Ectodermal cell (in vitro differentiated cells): ENCODE measurements around the gene IFITM1.

Source experiments
- H3K27ac ChIP-seq: 2 replicates; pipeline ENCODE4 v1.7.0; 2013; ENCODE audit warnings: mild to moderate bottlenecking, low read depth, low read length; ENCODE audit not compliant: insufficient read depth, poor library complexity, severe bottlenecking
- H3K27me3 ChIP-seq: 2 replicates; pipeline ENCODE4 v1.7.0; 2013; ENCODE audit warnings: mild to moderate bottlenecking, low read length; ENCODE audit not compliant: insufficient read depth, control insufficient read depth, poor library complexity, severe bottlenecking
- H3K36me3 ChIP-seq: one replicate; pipeline ENCODE4 v1.7.0; 2013; ENCODE audit warnings: low read length; ENCODE audit not compliant: control insufficient read depth, insufficient read depth
- H3K4me1 ChIP-seq: one replicate; pipeline ENCODE4 v1.7.0; 2013; ENCODE audit warnings: low read length; ENCODE audit not compliant: control insufficient read depth, insufficient read depth
- H3K4me3 ChIP-seq: 2 replicates; pipeline ENCODE4 v1.7.0; 2013; ENCODE audit warnings: low read depth, low read length, control low read depth; ENCODE audit not compliant: insufficient read depth
- H3K9me3 ChIP-seq: 2 replicates; pipeline ENCODE4 v1.7.0; 2013; ENCODE audit warnings: mild to moderate bottlenecking, low read length, moderate library complexity; ENCODE audit not compliant: control insufficient read depth
- WGBS, 2 experiments: methylation state at CpG; one replicate each; pipeline ENCODE4 v1.1.7; 2013; ENCODE audit warnings: missing lambda C conversion rate in 2 of 2; 5-methylcytosine and 5-hydroxymethylcytosine counted together

Gene IFITM1

GRCh38 chr11:289712-290620 is 23.9 kb upstream of the IFITM1 start:
- H3K9me3 ChIP-seq: no peaks in the 10 kb centered on the region
- no peaks in the 10 kb centered on the region for H3K4me1 ChIP-seq
- 92 to 94% methylated on average over 48 of the region's 48 CpGs for WGBS, 2 experiments
- H3K27ac ChIP-seq: no peak overlapping the region
- peaks cover 29% of the 10 kb centered on the region for H3K27me3 ChIP-seq
- peak overlapping the region; percentile 43 for H3K4me3 ChIP-seq
- no peaks in the 10 kb centered on the region for H3K36me3 ChIP-seq

- Histone ChIP-seq H3K4me1 (no peaks in the 10 kb centered on the region), H3K9me3 (no peaks in the 10 kb centered on the region), H3K4me3 (no peak overlapping the region), H3K27me3 (peaks cover 29% of the 10 kb centered on the region), H3K36me3 (no peaks in the 10 kb centered on the region), H3K27ac (no peak overlapping the region)
- WGBS, 2 experiments: 89 to 91% methylated on average over 13 of the region's 13 CpGs
Observed at GRCh38 chr11:290621-291231, 23.1 kb upstream of the IFITM1 start.

- Histone ChIP-seq H3K4me3 (no peak overlapping the region), H3K36me3 (no peaks in the 10 kb centered on the region), H3K4me1 (no peaks in the 10 kb centered on the region), H3K27ac (no peak overlapping the region), H3K9me3 (no peaks in the 10 kb centered on the region), H3K27me3 (peaks cover 29% of the 10 kb centered on the region)
- WGBS, 2 experiments: 70 to 76% methylated on average over 44 of the region's 44 CpGs
Observed at GRCh38 chr11:291281-292210, 22.3 kb upstream of the IFITM1 start.

- 94 to 95% methylated on average over 29 of the region's 29 CpGs for WGBS, 2 experiments
Observed at GRCh38 chr11:292211-293121, 21.4 kb upstream of the IFITM1 start.

GRCh38 chr11:293271-293851 is 20.5 kb upstream of the IFITM1 start:
- Histone ChIP-seq H3K27me3 (peaks cover 10% of the 10 kb centered on the region), H3K36me3 (no peaks in the 10 kb centered on the region), H3K4me3 (no peak overlapping the region), H3K4me1 (peaks cover 8% of the 10 kb centered on the region), H3K27ac (no peak overlapping the region), H3K9me3 (no peaks in the 10 kb centered on the region)
- WGBS, 2 experiments: 91% methylated on average over 17 of the region's 18 CpGs

More at GRCh38 chr11:292211-293121, 21.4 kb upstream of the IFITM1 start:
- Histone ChIP-seq H3K4me3 (no peak overlapping the region), H3K4me1 (no peaks in the 10 kb centered on the region), H3K36me3 (no peaks in the 10 kb centered on the region), H3K27ac (no peak overlapping the region), H3K9me3 (no peaks in the 10 kb centered on the region), H3K27me3 (peaks cover 19% of the 10 kb centered on the region)

- H3K36me3 ChIP-seq: no peaks in the 10 kb centered on the region
- H3K27ac ChIP-seq: no peak overlapping the region
- no peak overlapping the region for H3K4me3 ChIP-seq
- peaks cover 4% of the 10 kb centered on the region for H3K27me3 ChIP-seq
- H3K4me1 ChIP-seq: peaks cover 8% of the 10 kb centered on the region
- no peaks in the 10 kb centered on the region for H3K9me3 ChIP-seq
- 93 to 94% methylated on average over 27 of the region's 27 CpGs for WGBS, 2 experiments
Observed at GRCh38 chr11:293852-294661, 19.8 kb upstream of the IFITM1 start.

- Histone ChIP-seq H3K4me3 (no peak overlapping the region), H3K27me3 (peaks cover under 1% of the 10 kb centered on the region), H3K4me1 (peaks cover 8% of the 10 kb centered on the region), H3K9me3 (no peaks in the 10 kb centered on the region), H3K36me3 (no peaks in the 10 kb centered on the region), H3K27ac (no peak overlapping the region)
- WGBS, 2 experiments: 94 to 96% methylated on average over 16 of the region's 16 CpGs
Observed at GRCh38 chr11:294780-295179, 19.1 kb upstream of the IFITM1 start.

GRCh38 chr11:295351-296170 is 18.3 kb upstream of the IFITM1 start:
- WGBS, 2 experiments: 90 to 91% methylated on average over 26 of the region's 26 CpGs
- Histone ChIP-seq H3K27me3 (no peaks in the 10 kb centered on the region), H3K27ac (no peak overlapping the region)

More at GRCh38 chr11:295351-296170, 18.3 kb upstream of the IFITM1 start:
- Histone ChIP-seq H3K4me3 (no peak overlapping the region), H3K36me3 (no peaks in the 10 kb centered on the region), H3K9me3 (no peaks in the 10 kb centered on the region), H3K4me1 (peaks cover 8% of the 10 kb centered on the region)
